Osteoblast (primary cell): Measurements from ENCODE around the gene MSL3B. TPM values are rescaled to one million over a fixed set of nuclear protein-coding genes. Genes with fewer than 3 reads are reported as not detected.

Source experiments
- DNase-seq: peaks from one replicate; pipeline ENCODE4 v3.0.0; 2011; ENCODE audit warnings: low spot score, mixed read lengths; ENCODE audit not compliant: insufficient read length; ENCODE audit errors: missing footprints
- H2AFZ ChIP-seq: 2 replicates; pipeline ENCODE4 v1.6.0; 2011; ENCODE audit warnings: mild to moderate bottlenecking, low read length
- H3K27ac ChIP-seq: 2 replicates; pipeline ENCODE4 v1.5.1; 2011; ENCODE audit warnings: mild to moderate bottlenecking, low read depth, low read length, moderate library complexity
- H3K27me3 ChIP-seq: 2 replicates; pipeline ENCODE4 v1.6.0; 2012; ENCODE audit warnings: mild to moderate bottlenecking, control low read depth, inconsistent platforms, low read length, moderate library complexity; ENCODE audit not compliant: insufficient read depth
- H3K36me3 ChIP-seq: 2 replicates; pipeline ENCODE4 v1.5.1; 2011; ENCODE audit warnings: mild to moderate bottlenecking, low read length, control low read depth, moderate library complexity; ENCODE audit not compliant: insufficient read depth
- H3K4me1 ChIP-seq: 2 replicates; pipeline ENCODE4 v1.5.1; 2011; ENCODE audit warnings: mild to moderate bottlenecking, low read length, control low read depth, moderate library complexity; ENCODE audit not compliant: insufficient read depth
- H3K4me2 ChIP-seq: 2 replicates; pipeline ENCODE4 v1.6.0; 2011; ENCODE audit warnings: mild to moderate bottlenecking, low read length; ENCODE audit not compliant: insufficient read depth
- H3K4me3 ChIP-seq: fragments of 200-600 bp; sonication (generic); 3 replicates; pipeline ENCODE4 v1.5.1; 2012; ENCODE audit warnings: mild to moderate bottlenecking, low read length, inconsistent platforms; ENCODE audit not compliant: insufficient read depth
- H3K79me2 ChIP-seq: 2 replicates; pipeline ENCODE4 v1.6.0; 2012; ENCODE audit warnings: mild to moderate bottlenecking, low read length, control low read depth, inconsistent platforms; ENCODE audit not compliant: insufficient read depth
- H3K9me3 ChIP-seq: 2 replicates; pipeline ENCODE4 v1.5.1; 2011; ENCODE audit warnings: low read depth, low read length, control low read depth
- H4K20me1 ChIP-seq: 2 replicates; pipeline ENCODE4 v1.6.0; 2012; ENCODE audit warnings: mild to moderate bottlenecking, low read length, control low read depth; ENCODE audit not compliant: insufficient read depth
- CTCF ChIP-seq: IDR thresholded peaks from 2 replicates; pipeline ENCODE4 v1.5.1; 2011; ENCODE audit warnings: mild to moderate bottlenecking, low read depth, low read length, moderate library complexity; ENCODE audit errors: extremely low read depth
- total RNA-seq: library from RNA; depleted of rRNA; stranded (reverse); fragments of >200 nt; gene quantifications from 2 replicates; pipeline ENCODE4 v1.2.3, GENCODE V29; 2012

MSL3B gene

GRCh38 chr2:233816334-233816733 lies 51.9 kb downstream of the MSL3B start:
- no peak overlapping the region for H3K4me3 ChIP-seq

GRCh38 chr2:233815861-233816260 lies 52.3 kb downstream of the MSL3B start:
- Histone ChIP-seq H3K4me2 (no peak overlapping the region), H3K9me3 (no peaks in the 10 kb centered on the region), H3K27me3 (peaks cover 9% of the 10 kb centered on the region), H3K4me3 (no peak overlapping the region), H4K20me1 (no peaks in the 10 kb centered on the region), H3K79me2 (no peaks in the 10 kb centered on the region), H2AFZ (no peak overlapping the region), H3K4me1 (no peaks in the 10 kb centered on the region), H3K27ac (no peak overlapping the region), H3K36me3 (no peaks in the 10 kb centered on the region)
- DNase-seq = no peak
- no peak for TF ChIP-seq CTCF

More at GRCh38 chr2:233816334-233816733, 51.9 kb downstream of the MSL3B start:
- Histone ChIP-seq H3K4me2 (no peak overlapping the region), H2AFZ (no peak overlapping the region), H3K79me2 (no peaks in the 10 kb centered on the region), H3K27me3 (peaks cover 10% of the 10 kb centered on the region), H3K27ac (no peak overlapping the region), H3K4me1 (no peaks in the 10 kb centered on the region), H4K20me1 (no peaks in the 10 kb centered on the region), H3K36me3 (no peaks in the 10 kb centered on the region), H3K9me3 (no peaks in the 10 kb centered on the region)
- TF ChIP-seq CTCF = no peak
- peak; percentile 26 for DNase-seq

Other genes starting within 250 kb of the MSL3B start
- gene UGT1A10, start 231.9 kb downstream of the MSL3B start, total RNA-seq = not detected in 2 replicates
- gene UGT1A9, start 196.5 kb downstream of the MSL3B start, total RNA-seq = not detected in 2 replicates
- not detected in 2 replicates for gene UGT1A7, start 186.5 kb downstream of the MSL3B start, total RNA-seq
- gene UGT1A6, start 175.5 kb downstream of the MSL3B start, total RNA-seq = not detected in 2 replicates
- gene UGT1A5, start 155.5 kb downstream of the MSL3B start, total RNA-seq = not detected in 2 replicates
- not detected in 2 replicates for gene UGT1A4, start 149.7 kb downstream of the MSL3B start, total RNA-seq
- not detected in 2 replicates for gene UGT1A3, start 139.3 kb downstream of the MSL3B start, total RNA-seq
- gene UGT1A1, start 108.1 kb downstream of the MSL3B start, total RNA-seq = not detected in 2 replicates
- not detected in 2 replicates for gene MROH2A, start 90.1 kb downstream of the MSL3B start, total RNA-seq
- 2.9 and 3.5 TPM in 2 replicates for gene HJURP, start 13.9 kb downstream of the MSL3B start, total RNA-seq
- gene TRPM8, start 49.0 kb upstream of the MSL3B start, total RNA-seq = not detected in 2 replicates
- not detected in 2 replicates for gene SPP2, start 182.3 kb upstream of the MSL3B start, total RNA-seq